ENCODE measurements around the gene RAF1. TPM values are rescaled to one million over a fixed set of nuclear protein-coding genes. Genes with fewer than 3 reads are reported as not detected.
A peak's percentile ranks its signal among the peaks of the same experiment; 100 is the strongest.
"Not testable (repeated sequence)": the region's sequence is repeated elsewhere in the genome, so short reads cannot be mapped to it uniquely, and the experiment has no call there.

Gene RAF1
- total RNA-seq, 1 donor from 2014 or later: 91.0 TPM

- no peaks in the 10 kb centered on the region for H3K36me3 Mint-ChIP-seq (ENCODE audit: low read depth)
- intact Hi-C loops (cut with micrococcal nuclease): no loop called here
- H3K9me3 Mint-ChIP-seq: no peaks in the 10 kb centered on the region
- no peaks in the 10 kb centered on the region for H3K4me1 Mint-ChIP-seq (ENCODE audit: low read depth)
- DNase-seq (ENCODE audit: low spot score): no peak
- H3K4me3 Mint-ChIP-seq: no peak overlapping the region
- no peak overlapping the region for H3K27ac Mint-ChIP-seq
- peaks cover 8% of the 10 kb centered on the region for H3K27me3 Mint-ChIP-seq (ENCODE audit: insufficient read depth)
These were observed 6.6 kb upstream of the RAF1 start for GRCh38 chr3:12670365-12671119.

- Mint-ChIP-seq H3K4me3 (peak overlapping the region; percentile 86), H3K4me1 (ENCODE audit: low read depth) (peaks cover 36% of the 10 kb centered on the region), H3K27me3 (ENCODE audit: insufficient read depth) (no peaks in the 10 kb centered on the region), H3K27ac (peak overlapping the region; percentile 99), H3K36me3 (ENCODE audit: low read depth) (peaks cover 5% of the 10 kb centered on the region), H3K9me3 (no peaks in the 10 kb centered on the region)
- DNase-seq (ENCODE audit: low spot score): no peak
- intact Hi-C loops (cut with micrococcal nuclease): loop anchor here (2.0 to 10.0 kb wide), 9 partner anchors 36 to 1461 kb away; partner anchors contain the start of genes CHCHD4, TAMM41 and TMEM43
These were observed 449 bp downstream of the RAF1 start for GRCh38 chr3:12663401-12663935.

GRCh38 chr3:12662593-12663400, 1.1 kb downstream of the RAF1 start:
- Mint-ChIP-seq H3K9me3 (no peaks in the 10 kb centered on the region), H3K36me3 (ENCODE audit: low read depth) (peaks cover 7% of the 10 kb centered on the region), H3K4me3 (peak overlapping the region; percentile 86), H3K27ac (peak overlapping the region; percentile 72), H3K27me3 (ENCODE audit: insufficient read depth) (no peaks in the 10 kb centered on the region), H3K4me1 (ENCODE audit: low read depth) (peaks cover 41% of the 10 kb centered on the region)
- peak; percentile 13 for DNase-seq (ENCODE audit: low spot score)
- intact Hi-C loops (cut with micrococcal nuclease): loop anchor here (2.0 to 10.0 kb wide), 9 partner anchors 35 to 1462 kb away; partner anchors contain the start of genes CHCHD4, TAMM41 and TMEM43

- peaks cover 43% of the 10 kb centered on the region for H3K4me1 Mint-ChIP-seq (ENCODE audit: low read depth)
- H3K4me3 Mint-ChIP-seq: peak overlapping the region; percentile 86
- H3K27ac Mint-ChIP-seq: peak overlapping the region; percentile 72
- no peaks in the 10 kb centered on the region for H3K9me3 Mint-ChIP-seq
- H3K36me3 Mint-ChIP-seq (ENCODE audit: low read depth): peaks cover 8% of the 10 kb centered on the region
- intact Hi-C loops (cut with micrococcal nuclease): loop anchor here (2.0 to 10.0 kb wide), 9 partner anchors 35 to 1463 kb away; partner anchors contain the start of genes CHCHD4, TAMM41 and TMEM43
- no peaks in the 10 kb centered on the region for H3K27me3 Mint-ChIP-seq (ENCODE audit: insufficient read depth)
- no peak for DNase-seq (ENCODE audit: low spot score)
These were observed 1.9 kb downstream of the RAF1 start for GRCh38 chr3:12661926-12662592.

- not testable (repeated sequence) for H3K36me3 Mint-ChIP-seq (ENCODE audit: low read depth); DNase-seq (ENCODE audit: low spot score); H3K27ac Mint-ChIP-seq; H3K9me3 Mint-ChIP-seq; H3K27me3 Mint-ChIP-seq (ENCODE audit: insufficient read depth); H3K4me3 Mint-ChIP-seq
- peaks cover 49% of the 10 kb centered on the region for H3K4me1 Mint-ChIP-seq (ENCODE audit: low read depth)
- intact Hi-C loops (cut with micrococcal nuclease): loop anchor here (5.0 to 10.0 kb wide), 8 partner anchors 34 to 1463 kb away; partner anchors contain the start of genes CHCHD4 and TMEM43
These were observed 2.5 kb downstream of the RAF1 start for GRCh38 chr3:12661375-12661774.

- peaks cover 13% of the 10 kb centered on the region for H3K36me3 Mint-ChIP-seq (ENCODE audit: low read depth)
- intact Hi-C loops (cut with micrococcal nuclease): loop anchor here (5.0 to 10.0 kb wide), 8 partner anchors 33 to 1465 kb away; partner anchors contain the start of genes CHCHD4 and TMEM43
- H3K27ac Mint-ChIP-seq: no peak overlapping the region
- no peaks in the 10 kb centered on the region for H3K27me3 Mint-ChIP-seq (ENCODE audit: insufficient read depth)
- peaks cover 59% of the 10 kb centered on the region for H3K4me1 Mint-ChIP-seq (ENCODE audit: low read depth)
- no peaks in the 10 kb centered on the region for H3K9me3 Mint-ChIP-seq
- DNase-seq (ENCODE audit: low spot score): no peak
- H3K4me3 Mint-ChIP-seq: no peak overlapping the region
These were observed 3.7 kb downstream of the RAF1 start for GRCh38 chr3:12660196-12660595.

GRCh38 chr3:12659316-12660015, 4.5 kb downstream of the RAF1 start:
- no peak overlapping the region for H3K4me3 Mint-ChIP-seq
- no peaks in the 10 kb centered on the region for H3K27me3 Mint-ChIP-seq (ENCODE audit: insufficient read depth)
- peaks cover 13% of the 10 kb centered on the region for H3K36me3 Mint-ChIP-seq (ENCODE audit: low read depth)
- peaks cover 55% of the 10 kb centered on the region for H3K4me1 Mint-ChIP-seq (ENCODE audit: low read depth)
- intact Hi-C loops (cut with micrococcal nuclease): loop anchor here (5.0 to 10.0 kb wide), 8 partner anchors 32 to 1465 kb away; partner anchors contain the start of genes CHCHD4 and TMEM43
- peak overlapping the region; percentile 57 for H3K27ac Mint-ChIP-seq
- H3K9me3 Mint-ChIP-seq: no peaks in the 10 kb centered on the region
- no peak for DNase-seq (ENCODE audit: low spot score)

- no peaks in the 10 kb centered on the region for H3K9me3 Mint-ChIP-seq
- DNase-seq (ENCODE audit: low spot score): no peak
- no peaks in the 10 kb centered on the region for H3K27me3 Mint-ChIP-seq (ENCODE audit: insufficient read depth)
- peaks cover 13% of the 10 kb centered on the region for H3K36me3 Mint-ChIP-seq (ENCODE audit: low read depth)
- peak overlapping the region; percentile 36 for H3K27ac Mint-ChIP-seq
- H3K4me3 Mint-ChIP-seq: no peak overlapping the region
- H3K4me1 Mint-ChIP-seq (ENCODE audit: low read depth): peaks cover 51% of the 10 kb centered on the region
- intact Hi-C loops (cut with micrococcal nuclease): no loop called here
These were observed 5.3 kb downstream of the RAF1 start for GRCh38 chr3:12658593-12659058.

- H3K4me1 Mint-ChIP-seq (ENCODE audit: low read depth): peaks cover 41% of the 10 kb centered on the region
- no peaks in the 10 kb centered on the region for H3K27me3 Mint-ChIP-seq (ENCODE audit: insufficient read depth)
- no peaks in the 10 kb centered on the region for H3K9me3 Mint-ChIP-seq
- H3K27ac Mint-ChIP-seq: no peak overlapping the region
- no peak overlapping the region for H3K4me3 Mint-ChIP-seq
- intact Hi-C loops (cut with micrococcal nuclease): no loop called here
- DNase-seq (ENCODE audit: low spot score): no peak
- peaks cover 10% of the 10 kb centered on the region for H3K36me3 Mint-ChIP-seq (ENCODE audit: low read depth)
These were observed 7.1 kb downstream of the RAF1 start for GRCh38 chr3:12656850-12657249.

- Mint-ChIP-seq H3K36me3 (ENCODE audit: low read depth) (peaks cover 10% of the 10 kb centered on the region), H3K4me1 (ENCODE audit: low read depth) (peaks cover 41% of the 10 kb centered on the region)
These were observed 7.7 kb downstream of the RAF1 start for GRCh38 chr3:12656193-12656592.

GRCh38 chr3:12655701-12656100, 8.2 kb downstream of the RAF1 start:
- no peaks in the 10 kb centered on the region for H3K9me3 Mint-ChIP-seq
- DNase-seq (ENCODE audit: low spot score): no peak
- H3K27ac Mint-ChIP-seq: no peak overlapping the region
- peaks cover 10% of the 10 kb centered on the region for H3K36me3 Mint-ChIP-seq (ENCODE audit: low read depth)
- peaks cover 41% of the 10 kb centered on the region for H3K4me1 Mint-ChIP-seq (ENCODE audit: low read depth)
- H3K27me3 Mint-ChIP-seq (ENCODE audit: insufficient read depth): no peaks in the 10 kb centered on the region
- no peak overlapping the region for H3K4me3 Mint-ChIP-seq
- intact Hi-C loops (cut with micrococcal nuclease): no loop called here

More at GRCh38 chr3:12656193-12656592, 7.7 kb downstream of the RAF1 start:
- H3K4me3 Mint-ChIP-seq: no peak overlapping the region
- H3K27ac Mint-ChIP-seq: no peak overlapping the region
- no peaks in the 10 kb centered on the region for H3K27me3 Mint-ChIP-seq (ENCODE audit: insufficient read depth)
- intact Hi-C loops (cut with micrococcal nuclease): no loop called here
- H3K9me3 Mint-ChIP-seq: no peaks in the 10 kb centered on the region
- no peak for DNase-seq (ENCODE audit: low spot score)

GRCh38 chr3:12653747-12654146, 10.2 kb downstream of the RAF1 start:
- no peak overlapping the region for H3K27ac Mint-ChIP-seq
- H3K4me1 Mint-ChIP-seq (ENCODE audit: low read depth): peaks cover 31% of the 10 kb centered on the region
- H3K9me3 Mint-ChIP-seq: no peaks in the 10 kb centered on the region
- peaks cover 8% of the 10 kb centered on the region for H3K36me3 Mint-ChIP-seq (ENCODE audit: low read depth)
- no peaks in the 10 kb centered on the region for H3K27me3 Mint-ChIP-seq (ENCODE audit: insufficient read depth)
- intact Hi-C loops (cut with micrococcal nuclease): no loop called here
- H3K4me3 Mint-ChIP-seq: no peak overlapping the region
- DNase-seq (ENCODE audit: low spot score): no peak

Data from activated T-helper 1 cell treated with anti-CD3 and anti-CD28 coated beads, Interleukin-12 subunit alpha, Interleukin-12 subunit beta, Interleukin-2, Interleukin-4 antibody, amounts not matched to agents 30 ng/mL and 10 ng/mL and 1 ng/mL, durations not matched to agents 14 hours and 24 hours and 36 hours (primary cell).